ENCODE data around the gene B3GALT6. TPM values are rescaled to one million over a fixed set of nuclear protein-coding genes. Genes with fewer than 3 reads are reported as not detected.
"Not testable (repeated sequence)": the region's sequence is repeated elsewhere in the genome, so short reads cannot be mapped to it uniquely, and the experiment has no call there.

Gene B3GALT6
- 10 to 100 TPM; 38.0 to 40.8 (median 39.0) TPM for total RNA-seq

GRCh38 chr1:1232208-1232795 is at the start of gene B3GALT6:
TSS of gene B3GALT6 (plus strand) at chr1:1232237. CDS start at chr1:1232279, 42 bp downstream.
- DNase-seq = no peak
- Mint-ChIP-seq H3K36me3 (ENCODE audit: insufficient read depth) (peaks cover 17% of the 10 kb centered on the region), H3K9me3 (no peaks in the 10 kb centered on the region), H3K4me3 (peak within 1 kb of the TSS; percentile 94), H3K27me3 (ENCODE audit: low read depth) (no peaks in the 10 kb centered on the region), H3K4me1 (ENCODE audit: low read depth) (peaks cover 32% of the 10 kb centered on the region)
- ATAC-seq = no peak

DNA sequence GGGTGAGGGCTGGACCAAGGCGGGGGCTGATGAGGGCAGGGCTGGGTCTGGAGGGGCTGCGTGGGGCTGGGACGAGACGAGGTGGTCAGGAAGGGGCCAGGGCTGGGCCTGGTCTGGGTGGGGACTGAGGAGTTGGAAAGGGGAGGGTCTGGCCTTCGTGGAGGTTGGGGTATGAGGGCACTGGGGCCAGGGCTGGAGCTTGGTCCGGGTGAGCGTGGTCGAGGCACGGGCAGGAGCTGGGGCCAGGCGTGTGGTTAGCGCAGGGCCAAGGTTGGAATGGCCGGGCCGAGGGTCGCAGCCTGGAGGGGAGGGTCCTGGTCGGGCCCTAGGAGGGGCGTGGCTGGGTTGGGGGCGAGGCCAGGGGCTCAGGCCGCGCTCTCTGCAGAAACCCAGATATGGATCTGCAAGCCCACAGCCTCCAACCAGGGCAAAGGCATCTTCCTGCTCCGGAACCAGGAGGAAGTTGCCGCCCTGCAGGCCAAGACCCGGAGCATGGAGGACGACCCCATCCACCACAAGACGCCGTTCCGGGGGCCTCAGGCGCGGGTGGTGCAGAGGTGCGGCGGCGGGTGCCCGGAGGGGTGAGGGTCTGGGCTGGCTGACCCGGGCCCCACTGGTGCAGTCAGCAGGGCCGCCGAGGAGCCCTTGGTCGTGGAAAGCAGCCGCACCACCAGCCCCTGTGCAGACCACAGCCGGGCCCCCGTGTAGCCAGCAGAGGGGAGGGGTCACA is 49.4 kb upstream of the B3GALT6 start:
- ATAC-seq = no peak
- Mint-ChIP-seq H3K36me3 (ENCODE audit: insufficient read depth) (no peaks in the 10 kb centered on the region), H3K27me3 (ENCODE audit: low read depth) (peaks cover 12% of the 10 kb centered on the region), H3K4me1 (ENCODE audit: low read depth) (peaks cover 3% of the 10 kb centered on the region), H3K9me3 (no peaks in the 10 kb centered on the region), H3K4me3 (no peak overlapping the region)
- DNase-seq = no peak

GRCh38 chr1:1183221-1183747 is 48.8 kb upstream of the B3GALT6 start:
- H3K9me3 Mint-ChIP-seq = no peaks in the 10 kb centered on the region
- H3K36me3 Mint-ChIP-seq (ENCODE audit: insufficient read depth) = no peaks in the 10 kb centered on the region
- ATAC-seq (no peak), DNase-seq (no peak)
- H3K4me1 Mint-ChIP-seq (ENCODE audit: low read depth) = peaks cover 3% of the 10 kb centered on the region
- H3K27me3 Mint-ChIP-seq (ENCODE audit: low read depth) = peaks cover 12% of the 10 kb centered on the region
- no peak overlapping the region for H3K4me3 Mint-ChIP-seq

GRCh38 chr1:1183833-1184775 is 47.9 kb upstream of the B3GALT6 start:
- Mint-ChIP-seq H3K36me3 (ENCODE audit: insufficient read depth) (no peaks in the 10 kb centered on the region), H3K4me3 (no peak overlapping the region), H3K9me3 (no peaks in the 10 kb centered on the region), H3K27me3 (ENCODE audit: low read depth) (peaks cover 12% of the 10 kb centered on the region), H3K4me1 (ENCODE audit: low read depth) (peaks cover 3% of the 10 kb centered on the region)
- no peak for ATAC-seq
- DNase-seq = no peak

GRCh38 chr1:1185101-1185765 is 46.8 kb upstream of the B3GALT6 start:
- H3K9me3 Mint-ChIP-seq = no peaks in the 10 kb centered on the region
- peaks cover 3% of the 10 kb centered on the region for H3K4me1 Mint-ChIP-seq (ENCODE audit: low read depth)
- H3K36me3 Mint-ChIP-seq (ENCODE audit: insufficient read depth) = no peaks in the 10 kb centered on the region
- no peak overlapping the region for H3K4me3 Mint-ChIP-seq
- peaks cover 12% of the 10 kb centered on the region for H3K27me3 Mint-ChIP-seq (ENCODE audit: low read depth)
- DNase-seq = no peak
- no peak for ATAC-seq

GRCh38 chr1:1187938-1188337 is 44.1 kb upstream of the B3GALT6 start:
- DNase-seq = no peak

DNA sequence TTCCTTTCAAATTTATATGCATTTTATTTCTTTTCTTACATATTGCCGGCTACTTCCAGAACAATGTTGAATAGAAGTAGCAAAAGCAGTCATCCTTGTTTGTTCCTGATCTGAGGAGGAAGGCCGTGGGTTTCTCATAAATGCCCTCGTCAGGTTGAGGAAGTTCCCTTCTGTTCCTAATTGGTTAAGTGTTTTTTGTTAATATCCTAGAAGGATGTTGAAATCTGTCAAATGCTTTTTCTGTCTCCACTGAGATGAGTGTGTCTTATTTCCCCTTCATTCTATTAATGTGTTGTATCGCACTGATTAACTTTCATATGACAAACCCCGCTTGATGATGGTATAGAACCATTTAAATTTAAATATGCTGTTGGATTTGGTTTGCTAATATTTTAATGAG is 42.9 kb upstream of the B3GALT6 start:
- Mint-ChIP-seq H3K27me3 (ENCODE audit: low read depth) (no peaks in the 10 kb centered on the region), H3K4me3 (no peak overlapping the region), H3K36me3 (ENCODE audit: insufficient read depth) (no peaks in the 10 kb centered on the region), H3K4me1 (ENCODE audit: low read depth) (no peaks in the 10 kb centered on the region), H3K9me3 (peaks cover 5% of the 10 kb centered on the region)
- ATAC-seq (no peak), DNase-seq (no peak)

More at GRCh38 chr1:1187938-1188337, 44.1 kb upstream of the B3GALT6 start:
- no peak for ATAC-seq
- Mint-ChIP-seq H3K36me3 (ENCODE audit: insufficient read depth) (no peaks in the 10 kb centered on the region), H3K4me3 (no peak overlapping the region), H3K4me1 (ENCODE audit: low read depth) (no peaks in the 10 kb centered on the region), H3K27me3 (ENCODE audit: low read depth) (peaks cover 4% of the 10 kb centered on the region), H3K9me3 (peaks cover 5% of the 10 kb centered on the region)

DNA sequence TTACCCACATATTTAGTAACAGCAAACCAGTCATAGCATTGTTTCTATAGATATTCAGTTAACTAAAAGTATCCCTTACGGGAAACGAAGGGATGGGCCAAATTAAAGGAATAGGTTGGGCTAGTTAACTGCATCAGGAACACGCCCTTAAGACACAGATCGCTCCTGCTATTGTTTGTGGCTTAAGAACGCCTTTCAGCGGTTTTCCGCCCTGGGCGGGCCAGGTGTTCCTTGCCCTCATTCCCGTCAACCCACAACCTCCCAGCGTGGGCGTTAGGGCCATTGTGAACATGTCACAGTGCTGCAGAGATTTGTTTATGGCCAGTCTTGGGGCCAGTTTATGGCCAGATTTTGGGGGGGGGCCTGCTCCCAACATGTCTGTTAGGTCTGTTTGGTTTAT is 40.3 kb upstream of the B3GALT6 start:
- no peak for ATAC-seq
- peaks cover 13% of the 10 kb centered on the region for H3K9me3 Mint-ChIP-seq
- DNase-seq = no peak
- no peaks in the 10 kb centered on the region for H3K27me3 Mint-ChIP-seq (ENCODE audit: low read depth)
- H3K36me3 Mint-ChIP-seq (ENCODE audit: insufficient read depth) = no peaks in the 10 kb centered on the region
- no peak overlapping the region for H3K4me3 Mint-ChIP-seq
- no peaks in the 10 kb centered on the region for H3K4me1 Mint-ChIP-seq (ENCODE audit: low read depth)

DNA sequence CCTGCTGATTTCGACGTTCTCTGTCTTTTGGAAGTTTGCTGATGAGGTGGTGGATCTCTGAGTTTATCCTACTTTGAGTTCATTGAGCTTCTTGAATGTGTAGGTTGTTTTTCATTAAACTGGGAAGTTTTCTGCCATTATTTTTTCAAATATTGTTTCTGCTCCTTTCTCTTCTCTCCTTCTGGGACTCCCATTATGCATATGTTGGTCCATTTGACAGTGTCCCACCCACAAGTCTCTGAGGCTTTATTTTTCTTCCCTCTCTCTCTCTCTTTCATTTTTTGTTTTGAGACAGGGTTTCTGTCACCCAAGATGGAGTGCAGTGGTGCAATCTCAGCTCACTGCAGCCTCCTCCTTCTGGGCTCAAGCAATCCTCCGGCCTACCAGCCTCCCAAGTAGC is 37.3 kb upstream of the B3GALT6 start:
- Mint-ChIP-seq H3K36me3 (ENCODE audit: insufficient read depth) (no peaks in the 10 kb centered on the region), H3K4me3 (no peak overlapping the region), H3K9me3 (peaks cover 13% of the 10 kb centered on the region), H3K27me3 (ENCODE audit: low read depth) (no peaks in the 10 kb centered on the region), H3K4me1 (ENCODE audit: low read depth) (peaks cover 2% of the 10 kb centered on the region)
- no peak for ATAC-seq
- no peak for DNase-seq

GRCh38 chr1:1195726-1196125 is 36.3 kb upstream of the B3GALT6 start:
- H3K9me3 Mint-ChIP-seq = peaks cover 13% of the 10 kb centered on the region
- not testable (repeated sequence) for H3K27me3 Mint-ChIP-seq (ENCODE audit: low read depth); ATAC-seq; H3K36me3 Mint-ChIP-seq (ENCODE audit: insufficient read depth); H3K4me1 Mint-ChIP-seq (ENCODE audit: low read depth); DNase-seq; H3K4me3 Mint-ChIP-seq

DNA sequence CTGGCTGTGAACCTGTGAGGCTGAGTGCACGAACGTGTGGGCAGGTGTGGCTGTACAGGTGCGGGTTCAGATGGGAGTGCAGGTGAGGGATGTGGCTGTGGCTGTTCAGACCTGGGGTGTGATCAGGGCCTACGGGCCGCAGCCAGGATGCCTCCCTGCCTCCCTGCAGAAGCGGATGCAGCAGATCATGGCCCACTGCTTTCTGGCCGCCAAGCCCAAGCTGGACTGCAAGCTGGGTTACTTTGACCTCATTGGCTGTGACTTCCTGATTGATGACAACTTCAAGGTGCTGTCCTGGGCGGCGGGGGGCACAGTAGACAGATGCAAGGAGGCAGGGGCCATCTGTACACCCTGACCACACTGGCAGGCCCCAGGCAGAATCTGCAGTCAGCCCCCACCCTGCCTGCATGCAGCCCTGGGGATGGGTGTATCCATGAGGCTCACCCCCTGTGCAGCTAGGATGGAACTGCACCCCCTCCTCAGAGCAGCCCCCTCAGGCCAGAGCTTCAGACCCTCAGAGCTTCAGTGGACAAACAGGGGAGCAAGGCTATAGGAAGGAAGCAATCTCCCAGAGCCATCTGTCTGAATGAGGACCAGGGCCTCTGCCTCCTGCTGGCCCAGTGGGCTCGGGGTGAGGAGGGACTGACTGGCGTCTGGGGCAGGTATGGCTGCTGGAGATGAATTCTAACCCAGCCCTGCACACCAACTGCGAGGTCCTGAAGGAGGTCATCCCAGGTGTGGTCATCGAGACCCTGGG is 35.4 kb upstream of the B3GALT6 start:
- peaks cover 8% of the 10 kb centered on the region for H3K4me1 Mint-ChIP-seq (ENCODE audit: low read depth)
- H3K36me3 Mint-ChIP-seq (ENCODE audit: insufficient read depth) = no peaks in the 10 kb centered on the region
- no peak for ATAC-seq
- DNase-seq = no peak
- H3K4me3 Mint-ChIP-seq = no peak overlapping the region
- H3K27me3 Mint-ChIP-seq (ENCODE audit: low read depth) = no peaks in the 10 kb centered on the region
- peaks cover 13% of the 10 kb centered on the region for H3K9me3 Mint-ChIP-seq

DNA sequence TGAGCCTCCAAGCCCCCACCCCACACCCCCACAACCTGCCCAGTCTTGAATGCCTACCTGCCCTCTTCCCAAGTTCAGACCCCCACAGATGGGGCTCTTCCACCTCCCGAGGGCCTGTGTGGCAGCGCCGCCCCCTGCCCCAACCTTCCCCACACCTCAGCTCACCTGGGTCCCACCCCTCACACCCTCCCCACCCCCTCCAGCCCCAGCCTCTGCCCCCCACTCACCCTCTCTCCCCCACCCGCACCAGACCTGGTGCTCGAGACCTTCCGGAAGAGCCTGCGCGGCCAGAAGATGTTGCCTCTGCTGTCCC is 34.9 kb upstream of the B3GALT6 start:
- peaks cover 8% of the 10 kb centered on the region for H3K9me3 Mint-ChIP-seq
- no peak overlapping the region for H3K4me3 Mint-ChIP-seq

DNA sequence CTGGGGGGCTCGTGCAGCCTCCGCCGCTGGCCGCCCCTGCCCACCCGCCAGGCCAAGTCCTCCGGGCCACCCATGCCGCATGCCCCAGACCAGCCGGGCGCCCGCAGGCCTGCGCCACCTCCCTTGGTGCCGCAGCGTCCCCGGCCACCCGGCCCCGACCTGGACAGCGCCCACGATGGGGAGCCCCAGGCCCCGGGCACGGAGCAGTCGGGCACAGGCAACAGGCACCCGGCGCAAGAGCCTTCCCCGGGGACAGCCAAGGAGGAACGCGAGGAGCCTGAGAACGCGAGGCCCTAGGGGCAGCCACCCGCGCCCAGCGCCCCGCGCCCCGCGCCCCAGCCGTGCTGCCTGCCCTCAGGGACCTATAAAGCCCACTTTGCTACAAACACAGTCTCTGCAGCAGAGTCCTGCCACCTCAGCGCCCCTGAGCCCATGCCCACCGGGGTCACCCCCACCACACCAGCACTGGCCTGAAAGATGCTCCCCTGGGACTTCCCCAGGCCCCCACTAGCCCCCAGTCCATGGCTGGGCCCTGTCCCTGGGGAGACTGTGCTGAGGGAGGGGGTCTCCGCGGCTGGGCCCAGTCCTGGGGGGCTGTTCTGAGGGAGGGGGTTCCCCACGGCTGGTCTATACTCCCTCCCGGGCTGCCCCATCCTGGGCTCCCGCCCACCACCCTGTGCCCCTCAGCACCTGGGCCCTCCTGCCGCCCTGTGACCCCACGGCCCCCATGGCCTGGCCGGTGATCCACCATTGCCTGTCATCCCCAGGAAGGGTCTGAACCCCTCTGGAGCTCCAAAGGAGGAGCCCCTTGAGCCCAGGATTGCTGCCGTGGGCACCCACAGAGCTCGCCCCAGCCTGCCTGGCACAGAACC is 34.2 kb upstream of the B3GALT6 start:
- ATAC-seq (no peak), DNase-seq (no peak)
- Mint-ChIP-seq H3K36me3 (ENCODE audit: insufficient read depth) (no peaks in the 10 kb centered on the region), H3K9me3 (peaks cover 7% of the 10 kb centered on the region), H3K4me1 (ENCODE audit: low read depth) (peaks cover 8% of the 10 kb centered on the region), H3K4me3 (no peak overlapping the region), H3K27me3 (ENCODE audit: low read depth) (no peaks in the 10 kb centered on the region)

More for the DNA sequence above, 34.9 kb upstream of the B3GALT6 start:
- Mint-ChIP-seq H3K36me3 (ENCODE audit: insufficient read depth) (no peaks in the 10 kb centered on the region), H3K4me1 (ENCODE audit: low read depth) (peaks cover 8% of the 10 kb centered on the region), H3K27me3 (ENCODE audit: low read depth) (no peaks in the 10 kb centered on the region)
- no peak for ATAC-seq
- no peak for DNase-seq

Data from activated T-cell treated with anti-CD3 and anti-CD28 coated beads, Interleukin-2, amount 50 U/mL, for 4 hours (primary cell).